A549 (cell line): ENCODE results near the gene TTBK2.

Experiments used
- CTCF ChIP-seq: fragments of >200 bp; sonication (Bioruptor Twin); formaldehyde crosslinking; IDR thresholded peaks from 3 replicates; pipeline ENCODE4 v1.5.1; 2016
- MAX ChIP-seq: IDR thresholded peaks from 2 replicates; pipeline ENCODE4 v1.6.1; 2012
- POLR2A ChIP-seq: IDR thresholded peaks from 2 replicates; pipeline ENCODE4 v1.6.1; 2012; ENCODE audit warnings: mild to moderate bottlenecking, low read length

GRCh38 chr15:42692997-42693396, 227.6 kb downstream of the TTBK2 start:
- TF ChIP-seq CTCF = no peak
- no peak for TF ChIP-seq MAX
- TF ChIP-seq POLR2A = no peak
